Tibial artery (tissue), 4 donors: Measurements from ENCODE around the gene ITGAX.

ENCODE experiments used
- DNase-seq, 2 donors: peaks; one replicate each; pipeline ENCODE4 v3.0.0-alpha.2; 2019
- H3K27ac ChIP-seq, 2 donors: fragments of 200-600 bp; sonication (generic) in 1 of 2; 1 replicate in 1 of 2; 2 replicates in 1 of 2; pipeline ENCODE4 v1.5.1; 2018 to 2019; ENCODE audit warnings: mild to moderate bottlenecking in 1 of 2
- H3K27me3 ChIP-seq, 2 donors: fragments of 200-600 bp; sonication (generic) in 1 of 2; one replicate each; pipeline versions ENCODE4 v1.5.1 to v1.6.0; 2016 to 2019
- H3K36me3 ChIP-seq, 3 donors: fragments of 200-600 bp; sonication (generic) in 2 of 3; one replicate each; pipeline ENCODE4 v1.5.1; 2016 to 2019; ENCODE audit warnings: mild to moderate bottlenecking in 2 of 3
- H3K4me1 ChIP-seq, 4 donors: fragments of 200-600 bp; sonication (generic) in 2 of 4; 1 replicate in 3 of 4; 2 replicates in 1 of 4; pipeline ENCODE4 v1.5.1; 2016 to 2019
- H3K4me3 ChIP-seq, 2 donors: fragments of 200-600 bp; sonication (generic) in 1 of 2; 1 replicate in 1 of 2; 2 replicates in 1 of 2; pipeline ENCODE4 v1.5.1; 2018 to 2019; ENCODE audit warnings: mild to moderate bottlenecking in 2 of 2
- H3K9me3 ChIP-seq, 3 donors: fragments of 200-600 bp; sonication (generic) in 1 of 3; one replicate each; pipeline ENCODE4 v1.5.1; 2016 to 2019
- CTCF ChIP-seq, 2 experiments: fragments of 200-600 bp in 1 of 2; fragments of 450-650 bp in 1 of 2; IDR thresholded peaks; one replicate each; pipeline ENCODE4 v1.5.1; 2017 to 2019; ENCODE audit warnings: antibody characterized with exemption in 2 of 2, mild to moderate bottlenecking in 1 of 2, moderate library complexity in 1 of 2
- intact Hi-C: fragments of 100-400 bp; cut with DNase I; formaldehyde crosslinking; loops from one replicate; pipeline ENCODE4 v1.15.0; 2023; ENCODE audit warnings: low total_unique reads

The ITGAX gene

GRCh38 chr16:31395647-31396046 is 40.7 kb downstream of the ITGAX start:
- peak in 1 of 2 donors; percentile 55 for DNase-seq
- no peaks in the 10 kb centered on the region for H3K36me3 ChIP-seq
- H3K4me1 ChIP-seq, result no peaks in the 10 kb centered on the region
- intact Hi-C loops, result no loop called here
- peaks cover 0 to 24% of the 10 kb centered on the region in 2 donors for H3K27me3 ChIP-seq
- H3K27ac ChIP-seq, result no peak overlapping the region
- no peak for TF ChIP-seq CTCF (IDR thresholded peaks at IDR 0.05)
- no peak overlapping the region for H3K4me3 ChIP-seq
- peaks cover 0 to 10% (median 10%) of the 10 kb centered on the region in 3 donors for H3K9me3 ChIP-seq

- no peak for TF ChIP-seq CTCF (IDR thresholded peaks at IDR 0.05)
- peaks cover 0 to 24% of the 10 kb centered on the region in 2 donors for H3K27me3 ChIP-seq
- no peaks in the 10 kb centered on the region for H3K4me1 ChIP-seq
- intact Hi-C loops, result no loop called here
- no peak for DNase-seq
- H3K4me3 ChIP-seq, result no peak overlapping the region
- H3K27ac ChIP-seq, result no peak overlapping the region
- H3K9me3 ChIP-seq, result peaks cover 0 to 10% (median 10%) of the 10 kb centered on the region in 3 donors
- no peaks in the 10 kb centered on the region for H3K36me3 ChIP-seq
Observed at GRCh38 chr16:31397096-31397660, 42.2 kb downstream of the ITGAX start.

DNA sequence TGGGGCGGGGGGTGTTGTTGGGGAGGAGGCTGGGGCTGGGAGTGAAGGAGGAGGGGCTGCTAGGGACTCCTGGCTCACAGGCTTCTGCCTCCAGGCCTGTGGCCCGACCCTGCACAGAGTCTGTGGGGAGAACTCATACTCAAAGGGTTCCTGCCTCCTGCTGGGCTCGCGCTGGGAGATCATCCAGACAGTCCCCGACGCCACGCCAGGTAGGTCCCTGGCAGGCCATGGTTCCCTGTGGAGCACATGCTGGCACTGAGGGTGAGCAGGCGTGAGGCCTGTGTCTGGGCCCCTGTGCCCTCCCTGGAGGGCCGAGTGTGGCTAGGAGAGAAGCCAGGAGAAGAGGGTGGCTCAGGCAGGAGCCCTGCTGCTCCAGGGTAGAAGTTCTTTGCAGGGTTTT is 42.7 kb downstream of the ITGAX start:
- intact Hi-C loops, result no loop called here
- no peak for TF ChIP-seq CTCF (IDR thresholded peaks at IDR 0.05)

DNA sequence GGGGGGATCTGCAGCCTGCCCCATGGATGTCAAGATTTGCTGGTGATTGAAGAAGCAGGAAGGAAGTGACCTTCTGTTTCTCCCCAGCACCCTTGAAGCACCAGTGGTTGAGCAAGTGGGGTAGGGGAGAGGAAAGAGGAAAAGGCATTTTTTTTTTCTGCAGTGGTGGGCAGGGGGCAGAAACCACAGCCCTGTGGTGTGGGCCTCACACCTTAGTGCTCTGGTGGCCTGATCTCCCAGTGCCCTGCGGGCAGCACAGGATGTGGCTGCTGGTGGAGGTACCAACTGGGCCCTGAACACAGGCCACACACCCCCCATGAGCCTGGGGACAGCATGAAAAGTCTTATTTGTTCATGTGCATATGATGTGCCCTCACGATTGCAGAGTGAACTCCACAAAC is 45.2 kb downstream of the ITGAX start:
- no peak for TF ChIP-seq CTCF (IDR thresholded peaks at IDR 0.05)
- Histone ChIP-seq H3K36me3 (no peaks in the 10 kb centered on the region), H3K27ac (no peak overlapping the region), H3K27me3 (peaks cover 0 to 8% of the 10 kb centered on the region in 2 donors), H3K4me3 (no peak overlapping the region), H3K9me3 (peaks cover 0 to 10% (median 10%) of the 10 kb centered on the region in 3 donors), H3K4me1 (no peaks in the 10 kb centered on the region)
- no peak for DNase-seq
- intact Hi-C loops, result no loop called here

More for the DNA sequence above, 42.7 kb downstream of the ITGAX start:
- H3K9me3 ChIP-seq, result peaks cover 0 to 10% (median 10%) of the 10 kb centered on the region in 3 donors
- H3K4me1 ChIP-seq, result no peaks in the 10 kb centered on the region
- DNase-seq, result no peak
- H3K27me3 ChIP-seq, result peaks cover 0 to 24% of the 10 kb centered on the region in 2 donors
- H3K36me3 ChIP-seq, result no peaks in the 10 kb centered on the region
- H3K4me3 ChIP-seq, result no peak overlapping the region
- no peak overlapping the region for H3K27ac ChIP-seq

DNA sequence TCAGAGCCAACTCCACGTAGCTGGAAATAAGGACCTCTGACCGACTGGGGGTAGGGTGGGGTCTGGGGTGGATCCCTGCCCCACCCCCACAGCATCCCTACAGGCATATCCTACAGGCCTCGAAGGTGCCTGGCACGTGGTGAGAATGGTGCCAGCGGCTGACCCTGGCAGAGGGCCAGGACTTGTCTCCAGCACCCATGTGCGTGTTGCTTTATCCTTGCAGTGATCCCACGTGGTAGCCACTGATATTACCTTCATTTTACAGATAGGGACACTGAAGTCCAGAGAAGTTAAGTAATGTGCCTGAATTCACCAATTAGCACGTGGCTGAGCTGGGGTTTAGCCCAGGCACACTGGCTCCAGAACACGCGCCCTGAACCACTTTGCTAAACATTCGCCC is 46.5 kb downstream of the ITGAX start:
- Histone ChIP-seq H3K4me3 (no peak overlapping the region), H3K27me3 (peaks cover 0 to 7% of the 10 kb centered on the region in 2 donors), H3K4me1 (no peaks in the 10 kb centered on the region), H3K27ac (no peak overlapping the region), H3K9me3 (peaks cover 0 to 10% (median 10%) of the 10 kb centered on the region in 3 donors), H3K36me3 (no peaks in the 10 kb centered on the region)
- no peak for DNase-seq
- TF ChIP-seq CTCF (IDR thresholded peaks at IDR 0.05), result no peak
- intact Hi-C loops, result no loop called here
